ENCODE results near the gene AKAP11.

AKAP11 gene

DNA sequence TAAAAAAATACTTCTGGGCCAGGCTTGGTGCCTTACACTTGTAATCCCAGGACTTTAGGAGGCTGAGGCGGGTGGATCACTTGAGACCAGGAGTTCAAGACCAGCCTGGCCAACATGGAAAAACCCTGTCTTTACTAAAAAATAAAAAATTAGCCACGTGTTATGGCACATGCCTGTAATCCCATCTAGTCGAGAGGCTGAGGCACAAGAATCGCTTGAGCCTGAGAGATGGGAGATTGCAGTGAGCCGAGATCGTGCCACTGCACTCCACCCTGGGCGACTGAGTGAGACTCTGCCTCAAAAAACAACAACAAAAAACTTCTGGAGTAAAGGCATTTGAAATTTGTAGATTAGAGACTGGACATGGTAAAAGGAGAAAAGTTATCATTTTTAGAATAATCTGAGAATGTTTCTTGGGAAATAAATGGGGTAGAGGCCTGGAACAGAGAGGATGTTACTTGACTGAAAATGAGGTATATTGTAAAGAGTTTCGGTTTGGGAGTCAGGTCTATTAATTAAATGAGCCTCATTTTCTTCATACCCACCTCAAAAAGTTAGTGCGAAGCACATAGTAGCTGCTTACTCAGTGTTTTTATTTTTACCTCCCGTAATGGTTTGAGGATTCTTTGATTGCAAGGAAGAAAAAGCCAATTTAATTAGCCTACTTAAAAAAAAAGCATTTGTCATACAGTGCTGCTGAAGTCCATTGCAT lies 2.6 kb downstream of the AKAP11 start:
- DNase-seq = no peak

DNA sequence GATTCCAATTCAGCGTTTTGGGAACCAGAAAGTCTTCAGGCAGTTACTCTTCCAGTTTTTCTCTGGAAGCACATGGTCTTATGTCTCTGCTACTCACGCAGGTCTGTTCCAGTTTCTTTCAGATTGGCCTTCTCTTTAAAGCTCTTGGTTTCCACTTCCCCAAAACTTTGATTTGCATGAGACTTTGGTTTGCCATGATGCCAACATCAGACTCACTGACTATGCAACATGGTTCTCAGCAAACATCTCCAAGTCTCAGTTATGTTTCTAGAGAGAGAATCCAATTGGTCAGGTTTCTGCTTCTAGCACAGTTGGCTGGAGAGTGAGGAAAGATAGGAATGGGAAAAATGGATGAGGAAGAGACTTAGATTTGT lies 3.1 kb downstream of the AKAP11 start:
- DNase-seq = no peak

DNA sequence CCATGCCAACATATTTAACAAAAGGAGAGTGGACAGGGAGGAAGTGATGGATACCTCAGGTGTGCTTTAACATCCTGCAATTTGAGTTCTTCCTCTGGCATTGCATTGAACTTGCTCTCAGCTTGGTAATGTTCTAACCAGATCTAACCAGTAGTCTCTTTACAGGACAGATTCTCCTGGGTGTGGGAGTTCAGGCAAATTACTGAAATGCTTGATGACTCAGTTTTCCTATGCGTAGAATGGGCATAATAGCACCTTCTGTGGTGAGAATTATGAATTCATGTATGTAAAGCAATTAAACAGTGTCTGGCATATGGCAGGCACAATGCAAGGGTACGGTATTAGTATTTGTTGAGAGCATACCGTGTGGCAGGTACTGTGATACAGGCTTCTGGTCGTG lies 3.6 kb downstream of the AKAP11 start:
- no peak for DNase-seq

DNA sequence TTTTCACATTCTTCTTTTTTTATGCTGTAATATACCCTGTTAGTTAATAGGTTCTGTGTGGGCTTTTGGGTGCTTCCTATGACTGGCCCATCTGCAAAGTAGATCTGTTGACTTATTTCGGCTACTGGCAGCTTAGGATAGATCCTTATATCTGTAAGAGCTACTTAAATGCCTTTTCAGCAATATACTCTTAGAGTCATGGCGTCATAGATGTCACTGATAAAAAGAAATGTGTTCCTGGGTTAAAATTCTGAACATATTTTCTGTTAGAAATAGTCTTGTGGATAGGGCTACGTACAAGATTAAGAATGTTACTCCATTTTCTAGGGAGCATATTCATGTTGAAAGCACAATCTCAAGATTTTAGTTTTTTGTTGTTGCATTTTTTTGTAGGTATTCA lies 4.7 kb downstream of the AKAP11 start:
- no peak for DNase-seq

DNA sequence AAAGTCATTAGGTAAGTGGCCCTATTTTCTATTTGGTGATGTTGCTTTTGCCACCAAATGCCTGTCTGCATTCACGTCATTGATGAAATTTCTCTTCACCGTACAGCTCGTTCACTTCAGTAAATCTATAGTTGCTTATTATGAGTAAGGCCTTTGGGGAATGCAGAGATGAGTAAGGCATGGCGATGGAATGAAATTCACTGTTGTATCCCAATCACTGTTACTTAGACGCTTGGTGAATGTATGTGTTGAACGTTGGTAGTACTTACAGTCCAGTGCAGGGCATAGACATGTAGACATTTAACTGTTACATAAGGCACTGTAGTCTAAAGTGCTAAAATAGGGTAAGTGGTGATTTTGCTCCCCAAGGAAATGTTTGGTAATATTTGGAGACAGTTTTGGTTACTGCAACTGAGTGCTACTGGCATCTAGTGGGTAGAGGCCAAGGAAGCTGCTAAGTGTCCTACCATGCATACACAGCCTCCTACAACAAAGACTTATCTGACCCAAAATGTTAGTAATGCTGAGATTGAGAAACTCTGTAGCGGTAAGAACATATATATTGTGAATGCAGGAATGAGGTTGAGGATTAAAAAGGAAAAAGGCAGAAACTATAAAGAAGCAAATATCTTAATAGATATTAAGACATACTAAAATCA lies 5.8 kb downstream of the AKAP11 start:
- no peak for DNase-seq

DNA sequence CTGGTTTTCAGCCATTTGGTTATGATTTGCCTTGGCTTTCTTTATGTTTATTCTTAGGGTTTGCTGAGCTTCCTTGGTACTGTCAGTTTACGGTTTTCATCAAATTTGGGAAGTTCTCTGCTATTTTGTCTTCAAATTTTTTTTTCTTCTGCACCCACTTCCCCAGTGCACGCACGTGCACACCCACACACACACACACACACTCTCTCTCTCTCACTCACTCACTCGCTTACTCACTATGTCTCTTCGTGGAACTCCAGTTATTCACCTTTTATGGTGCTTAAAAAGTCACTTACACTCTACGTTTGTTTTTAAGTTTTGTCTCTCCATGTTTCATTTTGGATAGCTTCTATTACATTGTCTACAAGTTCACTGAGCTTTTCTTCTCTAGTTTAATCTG lies 7.1 kb downstream of the AKAP11 start:
- no peak for DNase-seq

DNA sequence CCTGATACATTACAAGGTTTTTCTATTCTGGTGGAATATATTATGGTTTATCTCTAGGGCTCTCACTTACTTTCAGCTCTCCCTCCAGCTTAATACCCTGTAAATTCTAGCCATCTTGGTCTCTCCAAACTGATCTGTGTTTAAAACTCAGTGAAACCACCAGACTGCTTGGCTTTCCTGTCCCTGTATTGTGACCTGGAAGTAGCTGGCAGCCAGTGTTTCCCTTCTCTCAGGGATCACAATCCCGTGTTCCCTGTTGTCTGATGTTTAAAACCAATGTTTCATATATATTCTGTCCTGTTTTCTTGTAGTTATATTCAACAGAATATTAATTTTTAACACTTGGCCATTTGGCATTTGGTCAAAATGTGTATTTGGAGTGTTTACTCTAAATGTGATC lies 8.0 kb downstream of the AKAP11 start:
- DNase-seq = no peak

DNA sequence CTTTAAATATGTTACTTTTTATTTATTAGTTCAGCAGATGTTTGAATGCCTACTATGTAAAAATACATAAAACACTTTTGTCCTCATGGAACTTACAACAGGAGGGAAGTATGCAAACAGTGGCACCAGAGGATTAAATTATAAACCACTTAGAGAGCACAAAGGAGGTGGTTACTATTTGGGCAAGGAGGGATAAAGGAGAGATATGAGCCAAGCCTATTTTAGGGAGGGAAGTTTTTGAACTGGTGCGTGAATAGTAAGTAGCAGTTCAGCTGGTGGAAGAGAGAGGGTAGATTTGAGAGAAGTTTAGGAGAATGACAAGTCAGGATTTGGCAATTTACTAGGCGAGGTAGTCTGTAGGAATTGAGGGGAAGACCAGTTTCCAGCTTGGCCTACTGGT lies 8.6 kb downstream of the AKAP11 start:
- no peak for DNase-seq

DNA sequence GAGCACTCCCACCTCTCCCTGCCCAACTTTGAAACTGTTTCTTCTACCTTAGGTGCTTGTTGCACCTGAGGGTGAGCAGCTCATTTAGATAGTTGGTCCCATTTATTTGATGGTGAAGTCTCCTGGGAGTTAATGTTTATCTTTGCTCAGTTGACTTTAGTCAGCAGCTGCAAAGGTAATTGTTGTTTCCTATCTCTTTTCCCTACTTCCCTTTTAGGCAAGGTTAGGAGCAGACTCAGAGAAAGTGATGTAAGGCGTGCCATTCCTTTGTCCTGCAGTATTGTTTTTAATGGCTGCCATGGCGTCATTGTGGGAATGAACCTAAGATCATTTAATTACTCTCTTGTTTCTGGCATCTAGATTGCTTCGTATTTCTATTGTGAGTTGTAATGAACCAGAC lies 11.6 kb downstream of the AKAP11 start:
- no peak for DNase-seq

DNA sequence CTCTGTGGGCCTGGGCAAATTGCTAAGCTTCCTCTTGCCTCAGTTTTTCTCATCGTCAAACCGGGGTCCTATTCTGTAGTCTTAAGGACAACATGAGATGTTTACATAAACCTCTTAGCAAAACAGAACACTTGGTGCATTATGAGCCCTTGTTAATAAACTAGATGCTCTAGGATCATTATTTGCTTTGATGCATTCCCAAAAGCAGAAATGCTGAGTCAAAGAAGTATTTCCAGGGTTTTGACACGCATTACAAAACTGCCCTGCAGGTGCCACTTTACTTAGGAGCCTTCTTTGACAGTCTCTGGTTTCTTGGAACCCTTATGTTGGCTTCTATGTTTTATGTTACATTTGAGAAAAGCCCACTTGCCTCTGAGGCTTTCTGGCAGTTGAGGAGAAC lies 12.1 kb downstream of the AKAP11 start:
- no peak for DNase-seq

DNA sequence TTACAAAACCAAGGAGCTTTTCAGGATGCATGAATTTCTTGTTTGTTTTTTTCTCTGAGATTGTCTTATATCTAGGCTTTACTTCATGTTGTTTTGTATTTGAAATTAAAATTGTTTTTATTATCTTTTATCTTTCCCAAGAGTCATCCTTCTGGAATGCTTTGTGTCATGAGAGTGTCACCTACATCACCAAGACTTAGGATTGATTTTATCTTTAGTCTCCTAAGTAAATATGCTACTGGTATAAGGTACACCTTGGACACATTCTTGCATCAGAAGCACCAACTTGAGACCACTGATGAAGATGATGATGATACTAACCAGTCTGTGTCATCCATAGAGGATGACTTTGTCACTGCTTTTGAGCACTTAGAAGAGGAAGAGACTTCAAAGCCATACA lies 26.4 kb downstream of the AKAP11 start:
- DNase-seq = no peak

DNA sequence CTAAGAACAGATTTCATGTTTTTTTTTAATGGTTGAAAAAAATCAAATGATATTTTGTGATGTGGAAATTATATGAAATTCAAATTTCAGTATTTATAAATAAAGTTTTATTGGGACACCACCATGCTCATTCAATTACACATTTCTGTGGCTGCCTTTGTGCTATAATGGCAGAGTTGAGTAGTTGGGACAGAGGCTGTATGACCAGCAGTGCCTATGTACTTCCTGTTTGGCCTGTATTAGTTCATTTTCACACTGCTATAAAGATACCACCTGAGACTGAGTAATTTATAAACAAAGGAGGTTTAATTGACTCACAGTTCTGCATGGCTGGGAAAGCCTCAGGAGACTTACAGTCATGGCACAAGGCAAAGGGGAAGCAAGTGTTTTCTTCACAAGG lies 33.6 kb downstream of the AKAP11 start:
- no peak for DNase-seq

DNA sequence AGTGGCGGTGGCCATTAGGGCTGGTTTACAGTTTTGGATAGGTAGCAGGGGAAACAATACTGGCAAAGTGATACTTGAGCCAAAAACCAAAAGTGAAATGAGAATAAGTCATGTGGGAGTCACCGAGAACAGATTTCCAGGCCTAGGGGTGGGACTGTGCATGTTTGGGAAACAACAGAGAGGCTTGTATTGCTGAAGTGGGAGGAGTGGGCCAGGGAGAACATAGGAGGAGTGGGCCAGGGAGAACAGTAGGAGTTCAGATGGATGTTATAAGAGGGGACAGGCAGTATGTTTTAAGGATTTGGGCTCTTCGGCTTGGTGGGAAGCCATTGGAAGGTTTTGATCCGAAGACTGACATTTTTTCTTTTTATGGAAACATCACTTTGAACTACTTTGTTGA lies 35.5 kb downstream of the AKAP11 start:
- no peak for DNase-seq

DNA sequence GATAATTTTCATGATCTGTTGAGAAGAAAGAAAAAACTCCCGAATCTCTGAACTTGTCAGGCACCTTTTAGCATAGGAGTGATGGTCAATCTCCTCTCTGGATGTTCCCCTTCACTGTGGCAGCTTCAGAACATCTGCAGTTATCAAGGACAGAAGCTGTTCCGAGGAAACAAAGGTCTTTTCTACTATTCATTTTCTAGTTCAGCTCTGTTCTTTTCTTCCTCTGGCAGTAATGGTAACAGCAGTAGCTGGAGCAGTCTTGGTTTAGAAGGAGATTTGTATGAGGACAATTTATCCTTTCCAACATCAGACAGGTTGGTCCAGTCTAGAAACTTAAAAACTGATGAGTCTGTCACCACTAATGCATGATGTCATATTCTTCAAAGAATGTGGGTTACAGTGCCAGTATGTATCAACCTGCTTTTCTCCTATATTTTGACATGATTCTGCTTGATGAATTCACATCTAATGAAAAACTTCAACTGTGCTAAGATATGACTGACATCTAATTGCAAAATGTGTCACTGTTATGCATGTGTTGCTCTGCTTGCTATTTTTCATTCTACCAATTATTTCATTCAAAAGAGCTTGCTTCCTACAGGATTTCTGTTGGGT lies 41.0 kb downstream of the AKAP11 start:
- no peak for DNase-seq

DNA sequence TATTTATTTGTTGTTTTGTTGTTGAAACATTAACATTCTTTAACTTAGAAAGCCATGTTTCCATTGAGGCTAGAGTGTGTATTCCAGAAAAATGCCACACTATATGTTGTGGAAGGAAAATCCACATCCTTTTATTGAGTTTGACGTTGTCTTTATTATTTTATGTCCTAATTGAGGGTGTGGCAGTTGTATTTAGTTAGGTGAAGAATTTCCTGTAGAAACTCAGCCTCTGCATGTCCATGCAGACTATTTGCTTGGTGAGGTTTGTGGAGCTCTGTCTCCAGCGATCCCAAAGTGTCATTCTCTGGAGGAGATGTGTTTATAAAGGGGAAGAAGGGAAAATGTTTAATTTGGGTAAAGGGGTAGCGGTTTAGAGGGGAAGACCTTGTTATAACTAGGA lies 46.6 kb downstream of the AKAP11 start:
- DNase-seq = no peak

DNA sequence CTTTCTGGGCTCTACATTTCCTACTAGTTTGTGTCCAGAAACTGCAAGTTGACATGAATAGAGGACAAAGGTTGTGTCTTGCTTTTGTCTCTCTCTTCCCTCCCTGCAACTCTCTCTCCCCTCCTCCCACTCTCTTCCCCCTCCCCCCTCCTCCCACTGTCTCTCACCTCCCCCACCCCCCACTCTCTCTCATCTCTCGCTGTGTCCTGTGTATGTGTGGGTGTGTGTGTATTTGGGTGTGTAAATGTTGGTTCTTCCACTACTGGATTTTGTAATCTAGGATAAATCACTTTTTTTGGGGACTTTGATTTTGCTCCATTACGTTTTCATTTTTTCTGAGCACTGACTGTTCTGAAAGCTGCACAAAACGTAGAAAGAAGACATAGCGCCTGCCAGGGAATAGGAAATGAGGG lies 48.4 kb downstream of the AKAP11 start:
- no peak for DNase-seq

DNA sequence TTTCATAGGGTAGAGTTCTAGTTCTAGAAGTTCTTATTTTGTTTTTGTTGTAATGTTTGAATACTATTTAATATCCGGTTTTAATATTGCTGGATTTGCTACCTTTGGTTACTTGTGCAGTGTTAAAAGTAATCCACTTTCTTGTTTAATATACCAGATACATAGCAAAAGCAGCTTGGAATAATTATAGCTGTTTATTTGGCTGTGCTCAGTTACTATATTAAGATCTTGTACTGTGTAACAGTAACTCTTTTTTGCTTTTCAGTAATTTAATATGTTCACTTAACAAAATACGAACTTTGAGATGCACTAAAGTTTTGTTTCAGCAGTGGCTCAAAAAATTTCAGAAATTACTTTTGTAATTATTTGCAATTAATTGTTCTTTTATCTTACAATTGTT lies 50.9 kb downstream of the AKAP11 start:
- no peak for DNase-seq

DNA sequence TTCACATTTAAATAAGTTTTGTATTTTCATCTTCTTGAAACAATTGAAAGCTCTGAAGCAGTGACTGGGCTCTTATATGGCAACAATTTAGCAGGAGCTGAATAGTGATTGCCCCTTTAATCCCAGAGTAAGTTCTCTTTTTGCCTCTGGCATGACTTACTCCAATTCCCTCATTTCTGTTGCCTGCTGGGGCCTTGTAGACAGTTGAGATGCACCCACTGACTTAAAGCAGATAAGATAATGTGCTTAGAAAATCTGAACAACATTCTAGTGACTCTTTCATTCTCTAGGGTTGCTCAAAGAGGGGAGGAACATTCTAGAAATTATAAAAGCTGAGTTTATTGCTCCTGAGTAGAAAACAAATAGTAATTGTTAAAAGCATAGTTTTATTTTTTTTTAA lies 52.8 kb downstream of the AKAP11 start:
- DNase-seq = no peak

DNA sequence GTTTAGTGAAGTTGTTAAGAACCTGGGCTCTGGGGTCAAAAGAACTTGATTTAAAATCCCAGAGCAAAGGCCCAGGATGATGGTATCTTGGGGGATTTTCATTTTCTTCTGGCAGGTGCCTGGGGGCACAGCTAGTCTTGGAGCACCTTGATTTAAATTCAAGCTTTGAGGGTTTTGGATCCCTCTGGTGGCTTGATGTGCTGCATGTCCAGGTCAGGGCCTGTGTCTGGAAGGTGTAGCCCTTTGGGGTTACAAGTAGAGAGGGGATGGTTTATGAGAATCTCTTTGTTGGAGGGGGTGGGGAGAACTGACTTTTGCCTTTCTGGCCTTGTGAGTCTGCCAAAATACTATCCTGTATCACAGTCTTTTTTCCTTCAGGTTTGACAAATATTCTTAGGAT lies 55.8 kb downstream of the AKAP11 start:
- DNase-seq = no peak

DNA sequence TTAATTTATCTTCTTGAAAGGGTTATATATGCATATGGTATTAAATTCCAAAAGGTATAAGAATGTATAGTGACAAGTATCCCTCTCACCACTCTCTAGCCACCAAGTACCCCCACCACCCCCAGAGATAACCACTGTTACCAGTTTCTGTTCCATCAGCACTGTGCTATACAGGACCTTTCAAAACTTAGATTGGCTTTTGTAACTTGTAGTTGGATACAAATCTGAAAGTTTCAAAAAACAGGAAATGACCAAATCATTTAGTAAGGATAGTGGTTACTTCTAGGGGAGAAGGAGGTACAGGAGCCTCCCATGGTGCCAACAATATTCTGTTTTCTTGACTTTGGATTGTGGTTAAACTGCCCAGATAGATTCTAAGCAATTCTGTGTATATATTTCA lies 56.7 kb downstream of the AKAP11 start:
- no peak for DNase-seq

DNA sequence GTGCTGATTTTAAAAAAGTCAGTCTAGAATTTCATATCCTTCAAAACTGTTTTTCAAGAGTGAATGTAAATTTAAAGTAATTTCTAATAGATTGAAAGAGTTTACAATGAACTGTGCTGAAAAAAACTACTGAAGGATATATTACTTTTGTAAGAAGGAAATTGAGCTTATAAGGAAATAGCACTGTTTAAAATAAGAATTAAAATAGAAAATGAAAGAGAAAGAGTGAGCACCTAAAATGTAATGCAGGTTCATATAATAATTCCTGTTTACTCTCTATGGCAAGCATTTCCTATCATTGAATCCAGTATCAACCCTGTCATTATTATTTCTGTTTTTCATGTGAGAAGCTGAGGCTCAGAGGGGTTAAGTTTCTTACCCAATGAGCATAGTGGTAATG lies 57.3 kb downstream of the AKAP11 start:
- no peak for DNase-seq

DNA sequence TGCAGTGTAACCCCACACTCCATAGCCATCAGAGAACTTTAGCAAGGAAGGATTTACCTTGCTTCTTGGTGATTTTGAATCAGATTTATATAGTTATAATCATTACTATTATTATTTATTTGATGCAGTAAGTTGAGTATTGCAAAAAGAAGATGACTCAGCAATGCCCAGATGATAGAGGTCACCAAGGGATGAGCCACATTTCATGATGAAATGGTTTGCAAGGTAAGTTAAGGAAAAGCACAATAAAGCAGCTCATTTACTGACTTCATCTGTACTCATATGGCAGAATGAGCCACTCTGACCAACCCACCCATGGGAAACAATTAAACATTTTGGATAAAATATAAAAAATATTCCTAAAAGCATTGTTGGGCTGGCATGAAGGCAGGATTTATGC lies 59.1 kb downstream of the AKAP11 start:
- no peak for DNase-seq

DNA sequence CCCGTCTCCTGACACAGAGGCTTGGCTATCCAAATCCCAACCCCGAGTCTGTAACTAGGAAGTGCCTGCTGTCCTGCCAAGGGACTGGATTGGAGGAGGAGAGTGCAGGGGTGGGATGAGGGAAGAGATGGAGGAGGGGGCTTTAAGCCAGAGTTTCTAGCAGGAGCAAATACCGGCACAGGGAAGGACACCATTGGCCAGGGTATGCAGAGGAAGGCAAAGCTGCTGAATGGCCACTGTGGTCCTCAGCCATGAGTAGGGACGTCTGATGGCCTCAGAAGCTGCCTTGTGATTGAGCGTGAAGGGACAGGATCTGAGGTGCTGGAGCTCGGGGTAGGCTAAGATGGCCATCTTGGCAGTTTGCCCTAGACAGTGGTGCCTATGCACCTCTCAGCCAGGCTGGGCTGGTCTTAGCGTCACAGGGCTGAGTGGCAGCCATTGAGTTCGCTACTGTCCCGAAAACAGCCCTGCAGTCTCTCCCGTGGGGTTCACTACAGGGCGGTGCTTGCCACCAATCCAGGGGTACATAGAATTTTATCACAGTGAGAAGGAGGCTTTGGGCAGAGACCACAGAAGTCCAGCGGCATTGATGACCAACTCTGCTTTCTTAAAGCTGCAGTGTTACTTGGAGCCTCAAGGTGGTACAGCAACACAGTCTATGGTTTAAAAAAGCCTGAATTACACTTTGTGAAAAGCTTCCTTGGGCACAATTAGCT lies 61.8 kb downstream of the AKAP11 start:
- DNase-seq = no peak

DNA sequence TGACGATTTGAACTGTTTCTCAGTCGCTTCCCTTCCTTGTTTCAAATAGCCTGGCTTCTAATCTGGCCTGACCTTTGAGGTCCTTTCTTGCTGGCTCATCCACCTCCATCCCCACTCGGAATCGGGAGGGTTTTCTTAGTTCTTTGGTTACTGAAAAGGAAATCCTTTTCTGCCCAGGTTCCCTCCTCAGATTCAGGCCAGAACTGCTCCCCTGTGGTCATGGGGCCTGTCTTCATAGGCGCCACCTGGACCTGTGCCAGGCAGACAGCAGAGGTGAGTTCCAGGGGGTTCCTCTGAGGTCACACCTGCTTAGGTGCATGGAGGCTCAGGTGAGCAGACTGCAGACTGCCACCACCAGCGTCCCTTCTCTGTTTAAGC lies 62.4 kb downstream of the AKAP11 start:
- DNase-seq = no peak
